ENCODE results near the gene GRXCR1.

- TF ChIP-seq CTCF (IDR thresholded peaks at IDR 0.05) = no peak
- TF ChIP-seq EZH2 (IDR thresholded peaks at IDR 0.05; ENCODE audit: borderline replicate concordance, insufficient read depth, low read depth, low read length, poor library complexity, severe bottlenecking) = no peak
Observed at GRCh38 chr4:43014256-43014655, 121.7 kb downstream of the GRXCR1 start.

Data from B cell (primary cell).